Muscle layer of colon (tissue), 2 donors: Measurements from ENCODE around the gene UBN1.
"Not testable (repeated sequence)": the region's sequence is repeated elsewhere in the genome, so short reads cannot be mapped to it uniquely, and the experiment has no call there.

ENCODE experiments used
- H3K27ac ChIP-seq: one replicate; pipeline ENCODE4 v1.7.0; 2013; ENCODE audit warnings: low read depth, mild to moderate bottlenecking, low read length, moderate library complexity
- H3K27me3 ChIP-seq, 2 donors: one replicate each; pipeline ENCODE4 v1.7.0; 2013; ENCODE audit warnings: low read length in 2 of 2, mild to moderate bottlenecking in 2 of 2; ENCODE audit not compliant: insufficient read depth in 2 of 2, control insufficient read depth in 1 of 2
- H3K36me3 ChIP-seq: one replicate; pipeline ENCODE4 v1.7.0; 2013; ENCODE audit warnings: mild to moderate bottlenecking, low read length; ENCODE audit not compliant: insufficient read depth
- H3K4me1 ChIP-seq: one replicate; pipeline ENCODE4 v1.7.0; 2013; ENCODE audit warnings: mild to moderate bottlenecking, low read length; ENCODE audit not compliant: insufficient read depth
- H3K4me3 ChIP-seq, 2 donors: one replicate each; pipeline ENCODE4 v1.7.0; 2013; ENCODE audit warnings: low read length in 2 of 2, low read depth in 1 of 2, mild to moderate bottlenecking in 1 of 2, moderate library complexity in 1 of 2
- H3K9ac ChIP-seq: one replicate; pipeline ENCODE4 v1.7.0; 2013; ENCODE audit warnings: low read length
- H3K9me3 ChIP-seq: one replicate; pipeline ENCODE4 v1.7.0; 2013; ENCODE audit warnings: mild to moderate bottlenecking, low read length
- donor health status: abdominal sarcoma.
- donor health status: Adenocarcinoma of cecum.

Gene UBN1

GRCh38 chr16:4927661-4928060, 80.4 kb downstream of the UBN1 start:
- Histone ChIP-seq H3K4me3 (no peak overlapping the region), H3K4me1 (no peaks in the 10 kb centered on the region)

GRCh38 chr16:4928227-4928626, 80.9 kb downstream of the UBN1 start:
- H3K36me3 ChIP-seq = no peaks in the 10 kb centered on the region
- H3K27me3 ChIP-seq = no peaks in the 10 kb centered on the region
- peaks cover 7% of the 10 kb centered on the region for H3K9me3 ChIP-seq
- H3K9ac ChIP-seq = no peak overlapping the region
- no peak overlapping the region for H3K4me3 ChIP-seq
- H3K4me1 ChIP-seq = no peaks in the 10 kb centered on the region
- H3K27ac ChIP-seq = no peak overlapping the region

More at GRCh38 chr16:4927661-4928060, 80.4 kb downstream of the UBN1 start:
- no peak overlapping the region for H3K9ac ChIP-seq
- no peaks in the 10 kb centered on the region for H3K36me3 ChIP-seq
- no peaks in the 10 kb centered on the region for H3K27me3 ChIP-seq
- peaks cover 7% of the 10 kb centered on the region for H3K9me3 ChIP-seq
- no peak overlapping the region for H3K27ac ChIP-seq

- not testable (repeated sequence) for H3K9me3 ChIP-seq, H3K27me3 ChIP-seq, H3K9ac ChIP-seq, H3K4me1 ChIP-seq, H3K27ac ChIP-seq, H3K36me3 ChIP-seq, H3K4me3 ChIP-seq
Measured at GRCh38 chr16:4929619-4930018, 82.3 kb downstream of the UBN1 start.

GRCh38 chr16:4931381-4931780, 84.1 kb downstream of the UBN1 start:
- Histone ChIP-seq H3K36me3 (no peaks in the 10 kb centered on the region), H3K27me3 (peaks cover 0 to 15% of the 10 kb centered on the region in 2 donors), H3K27ac (no peak overlapping the region), H3K4me3 (no peak overlapping the region), H3K9me3 (peaks cover 7% of the 10 kb centered on the region), H3K9ac (no peak overlapping the region), H3K4me1 (peaks cover 3% of the 10 kb centered on the region)
